Astrocyte (in vitro differentiated cells and primary cell): ENCODE data around the gene RBM46.

Source experiments
- CTCF ChIP-seq: IDR thresholded peaks from 2 replicates; pipeline ENCODE4 v1.5.1; 2011; ENCODE audit warnings: low read depth, mild to moderate bottlenecking, inconsistent platforms, low read length, moderate library complexity; ENCODE audit not compliant: insufficient read depth
- EZH2 ChIP-seq: IDR thresholded peaks from 2 replicates; pipeline ENCODE4 v1.6.1; 2012; ENCODE audit warnings: mild to moderate bottlenecking, low read length, inconsistent platforms; ENCODE audit not compliant: insufficient read depth

GRCh38 chr4:154757713-154758112 lies 23.4 kb upstream of the RBM46 start:
- TF ChIP-seq CTCF (no peak), EZH2 (no peak)
